Activated T-cell treated with anti-CD3 and anti-CD28 coated beads, Interleukin-2, amount 50 U/mL, for 4 hours (primary cell): Measurements from ENCODE around the gene SYT6. TPM values are rescaled to one million over a fixed set of nuclear protein-coding genes. Genes with fewer than 3 reads are reported as not detected.

Source experiments
- ATAC-seq, 2 donors: fragments of 200-7000 bp; cut with Tn5 transposase; one replicate each; pipeline ENCODE4 v1.10.0; 2021
- DNase-seq: peaks from one replicate; pipeline ENCODE4 v3.0.0-alpha.2; 2020
- H3K27me3 Mint-ChIP-seq: one replicate; pipeline ENCODE4 v1.8.0; 2021; ENCODE audit warnings: low read depth, mixed read lengths
- H3K36me3 Mint-ChIP-seq: one replicate; pipeline ENCODE4 v1.8.0; 2022; ENCODE audit warnings: mixed read lengths; ENCODE audit not compliant: insufficient read depth
- H3K4me1 Mint-ChIP-seq: one replicate; pipeline ENCODE4 v1.8.0; 2021; ENCODE audit warnings: low read depth, mixed read lengths
- H3K4me3 Mint-ChIP-seq: one replicate; pipeline ENCODE4 v1.8.0; 2021; ENCODE audit warnings: mild to moderate bottlenecking, moderate library complexity, mixed read lengths
- H3K9me3 Mint-ChIP-seq: one replicate; pipeline ENCODE4 v1.8.0; 2021; ENCODE audit warnings: mixed read lengths
- total RNA-seq, 3 donors: library from RNA; stranded (reverse); gene quantifications; one replicate each; pipeline ENCODE4 v1.2.1, GENCODE V29; 2021

The SYT6 gene
- total RNA-seq, 3 donors from 2014 or later, result not detected

GRCh38 chr1:114117654-114118053, 36.0 kb downstream of the SYT6 start:
- no peak for ATAC-seq
- H3K9me3 Mint-ChIP-seq, result no peaks in the 10 kb centered on the region

GRCh38 chr1:114116086-114116485, 37.6 kb downstream of the SYT6 start:
- DNase-seq, result no peak
- no peak overlapping the region for H3K4me3 Mint-ChIP-seq
- peaks cover 8% of the 10 kb centered on the region for H3K4me1 Mint-ChIP-seq
- no peak for ATAC-seq
- H3K27me3 Mint-ChIP-seq, result no peaks in the 10 kb centered on the region
- H3K36me3 Mint-ChIP-seq, result no peaks in the 10 kb centered on the region
- H3K9me3 Mint-ChIP-seq, result no peaks in the 10 kb centered on the region

More at GRCh38 chr1:114117654-114118053, 36.0 kb downstream of the SYT6 start:
- no peak overlapping the region for H3K4me3 Mint-ChIP-seq
- peaks cover 8% of the 10 kb centered on the region for H3K4me1 Mint-ChIP-seq
- DNase-seq, result no peak
- no peaks in the 10 kb centered on the region for H3K27me3 Mint-ChIP-seq
- no peaks in the 10 kb centered on the region for H3K36me3 Mint-ChIP-seq

GRCh38 chr1:114114185-114115094, 39.2 kb downstream of the SYT6 start:
- ATAC-seq (no peak), DNase-seq (no peak)
- peaks cover 8% of the 10 kb centered on the region for H3K4me1 Mint-ChIP-seq
- H3K9me3 Mint-ChIP-seq, result no peaks in the 10 kb centered on the region
- H3K36me3 Mint-ChIP-seq, result no peaks in the 10 kb centered on the region
- no peaks in the 10 kb centered on the region for H3K27me3 Mint-ChIP-seq
- no peak overlapping the region for H3K4me3 Mint-ChIP-seq

GRCh38 chr1:114113411-114114184, 40.1 kb downstream of the SYT6 start:
- H3K27me3 Mint-ChIP-seq, result no peaks in the 10 kb centered on the region
- H3K9me3 Mint-ChIP-seq, result no peaks in the 10 kb centered on the region
- H3K4me3 Mint-ChIP-seq, result no peak overlapping the region
- peaks cover 8% of the 10 kb centered on the region for H3K4me1 Mint-ChIP-seq
- DNase-seq, result no peak
- H3K36me3 Mint-ChIP-seq, result no peaks in the 10 kb centered on the region
- no peak for ATAC-seq

- DNase-seq (no peak), ATAC-seq (no peak)
- Mint-ChIP-seq H3K4me1 (peaks cover 8% of the 10 kb centered on the region), H3K4me3 (no peak overlapping the region), H3K27me3 (no peaks in the 10 kb centered on the region), H3K9me3 (no peaks in the 10 kb centered on the region), H3K36me3 (no peaks in the 10 kb centered on the region)
Observed at GRCh38 chr1:114112775-114113174, 40.9 kb downstream of the SYT6 start.

GRCh38 chr1:114111731-114112641, 41.7 kb downstream of the SYT6 start:
- H3K36me3 Mint-ChIP-seq, result no peaks in the 10 kb centered on the region
- H3K9me3 Mint-ChIP-seq, result no peaks in the 10 kb centered on the region
- no peak for ATAC-seq
- no peaks in the 10 kb centered on the region for H3K27me3 Mint-ChIP-seq
- no peak for DNase-seq
- H3K4me1 Mint-ChIP-seq, result peaks cover 8% of the 10 kb centered on the region
- H3K4me3 Mint-ChIP-seq, result no peak overlapping the region

GRCh38 chr1:114109981-114110380, 43.7 kb downstream of the SYT6 start:
- DNase-seq (no peak), ATAC-seq (no peak)
- Mint-ChIP-seq H3K4me1 (peaks cover 8% of the 10 kb centered on the region), H3K4me3 (no peak overlapping the region), H3K9me3 (no peaks in the 10 kb centered on the region), H3K27me3 (no peaks in the 10 kb centered on the region), H3K36me3 (no peaks in the 10 kb centered on the region)

GRCh38 chr1:114108751-114109255, 44.9 kb downstream of the SYT6 start:
- H3K27me3 Mint-ChIP-seq, result no peaks in the 10 kb centered on the region
- peaks cover 5% of the 10 kb centered on the region for H3K4me1 Mint-ChIP-seq
- DNase-seq (no peak), ATAC-seq (no peak)
- H3K36me3 Mint-ChIP-seq, result no peaks in the 10 kb centered on the region
- no peak overlapping the region for H3K4me3 Mint-ChIP-seq
- H3K9me3 Mint-ChIP-seq, result no peaks in the 10 kb centered on the region

- DNase-seq, result no peak
- H3K4me1 Mint-ChIP-seq, result no peaks in the 10 kb centered on the region
Observed at GRCh38 chr1:114107474-114108435, 45.9 kb downstream of the SYT6 start.

GRCh38 chr1:114105421-114105979, 48.2 kb downstream of the SYT6 start:
- Mint-ChIP-seq H3K27me3 (peaks cover 3% of the 10 kb centered on the region), H3K36me3 (no peaks in the 10 kb centered on the region), H3K4me3 (no peak overlapping the region), H3K4me1 (no peaks in the 10 kb centered on the region), H3K9me3 (no peaks in the 10 kb centered on the region)
- no peak for ATAC-seq
- DNase-seq, result no peak

More at GRCh38 chr1:114107474-114108435, 45.9 kb downstream of the SYT6 start:
- Mint-ChIP-seq H3K27me3 (peaks cover 2% of the 10 kb centered on the region), H3K36me3 (no peaks in the 10 kb centered on the region), H3K9me3 (no peaks in the 10 kb centered on the region), H3K4me3 (no peak overlapping the region)
- no peak for ATAC-seq

- no peaks in the 10 kb centered on the region for H3K36me3 Mint-ChIP-seq
- no peak overlapping the region for H3K4me3 Mint-ChIP-seq
- no peaks in the 10 kb centered on the region for H3K9me3 Mint-ChIP-seq
- no peaks in the 10 kb centered on the region for H3K4me1 Mint-ChIP-seq
- DNase-seq (no peak), ATAC-seq (no peak)
- peaks cover 3% of the 10 kb centered on the region for H3K27me3 Mint-ChIP-seq
Observed at GRCh38 chr1:114104949-114105348, 48.7 kb downstream of the SYT6 start.

- Mint-ChIP-seq H3K4me3 (no peak overlapping the region), H3K4me1 (no peaks in the 10 kb centered on the region), H3K36me3 (no peaks in the 10 kb centered on the region), H3K27me3 (peaks cover 4% of the 10 kb centered on the region), H3K9me3 (no peaks in the 10 kb centered on the region)
- ATAC-seq, result no peak
- no peak for DNase-seq
Observed at GRCh38 chr1:114103992-114104391, 49.7 kb downstream of the SYT6 start.

GRCh38 chr1:114102136-114102535, 51.5 kb downstream of the SYT6 start:
- DNase-seq (no peak), ATAC-seq (no peak)
- Mint-ChIP-seq H3K9me3 (no peaks in the 10 kb centered on the region), H3K36me3 (no peaks in the 10 kb centered on the region), H3K4me1 (no peaks in the 10 kb centered on the region), H3K4me3 (no peak overlapping the region), H3K27me3 (peaks cover 4% of the 10 kb centered on the region)
